Astrocyte (in vitro differentiated cells and primary cell): ENCODE measurements around the gene TOMM40L. TPM values are rescaled to one million over a fixed set of nuclear protein-coding genes. Genes with fewer than 3 reads are reported as not detected.
"Not testable (repeated sequence)": the region's sequence is repeated elsewhere in the genome, so short reads cannot be mapped to it uniquely, and the experiment has no call there.

ENCODE experiments used
- DNase-seq: peaks from one replicate; pipeline ENCODE4 v3.0.0-alpha.2; 2010; ENCODE audit warnings: low read depth
- FAIRE-seq: peaks from 2 replicates; lab custom pipeline; 2011; peaks lifted over from hg19 to GRCh38; lab: Jason Lieb, UNC
- H2AFZ ChIP-seq: 2 replicates; pipeline ENCODE4 v1.6.0; 2012; ENCODE audit warnings: low read depth, low read length, inconsistent platforms
- H3K27ac ChIP-seq: 2 replicates; pipeline ENCODE4 v1.5.1; 2011; ENCODE audit warnings: low read depth, low read length, inconsistent platforms
- H3K27me3 ChIP-seq: 2 replicates; pipeline ENCODE4 v1.6.0; 2011; ENCODE audit warnings: low read length, inconsistent platforms; ENCODE audit not compliant: insufficient read depth
- H3K36me3 ChIP-seq: 2 replicates; pipeline ENCODE4 v1.5.1; 2011; ENCODE audit warnings: low read length, inconsistent platforms; ENCODE audit not compliant: insufficient read depth
- H3K4me1 ChIP-seq: 2 replicates; pipeline ENCODE4 v1.5.1; 2011; ENCODE audit warnings: low read length, inconsistent platforms; ENCODE audit not compliant: insufficient read depth
- H3K4me2 ChIP-seq: 2 replicates; pipeline ENCODE4 v1.6.0; 2012; ENCODE audit warnings: low read length, inconsistent platforms
- H3K4me3 ChIP-seq: 2 replicates; pipeline ENCODE4 v1.5.1; 2011; ENCODE audit warnings: low read depth, mild to moderate bottlenecking, low read length, inconsistent platforms; ENCODE audit not compliant: insufficient read depth
- H3K79me2 ChIP-seq: 2 replicates; pipeline ENCODE4 v1.6.0; 2012; ENCODE audit warnings: mild to moderate bottlenecking, low read length, inconsistent platforms; ENCODE audit not compliant: insufficient read depth
- H3K9ac ChIP-seq: 2 replicates; pipeline ENCODE4 v1.6.0; 2012; ENCODE audit warnings: mild to moderate bottlenecking, low read length, inconsistent platforms
- H3K9me3 ChIP-seq: 2 replicates; pipeline ENCODE4 v1.5.1; 2012; ENCODE audit warnings: low read depth, mild to moderate bottlenecking, low read length, inconsistent platforms; ENCODE audit not compliant: insufficient read depth
- H4K20me1 ChIP-seq: 2 replicates; pipeline ENCODE4 v1.6.0; 2012; ENCODE audit warnings: low read length, inconsistent platforms; ENCODE audit not compliant: insufficient read depth
- H3K27ac Mint-ChIP-seq: one replicate; pipeline ENCODE4 v1.8.0; 2021; ENCODE audit warnings: mild to moderate bottlenecking, mixed read lengths; ENCODE audit not compliant: unreplicated experiment
- H3K27me3 Mint-ChIP-seq: one replicate; pipeline ENCODE4 v1.8.0; 2021; ENCODE audit warnings: low read depth, mixed read lengths; ENCODE audit not compliant: unreplicated experiment
- H3K36me3 Mint-ChIP-seq: one replicate; pipeline ENCODE4 v1.8.0; 2021; ENCODE audit warnings: low read depth, mixed read lengths; ENCODE audit not compliant: unreplicated experiment
- H3K4me1 Mint-ChIP-seq: one replicate; pipeline ENCODE4 v1.8.0; 2021; ENCODE audit warnings: low read depth, mixed read lengths; ENCODE audit not compliant: unreplicated experiment
- H3K4me3 Mint-ChIP-seq: one replicate; pipeline ENCODE4 v1.8.0; 2021; ENCODE audit warnings: mild to moderate bottlenecking, moderate library complexity, mixed read lengths; ENCODE audit not compliant: unreplicated experiment
- H3K9me3 Mint-ChIP-seq: one replicate; pipeline ENCODE4 v1.8.0; 2021; ENCODE audit warnings: mild to moderate bottlenecking, mixed read lengths; ENCODE audit not compliant: unreplicated experiment
- CTCF ChIP-seq: IDR thresholded peaks from 2 replicates; pipeline ENCODE4 v1.5.1; 2011; ENCODE audit warnings: low read depth, mild to moderate bottlenecking, inconsistent platforms, low read length, moderate library complexity; ENCODE audit not compliant: insufficient read depth
- EZH2 ChIP-seq: IDR thresholded peaks from 2 replicates; pipeline ENCODE4 v1.6.1; 2012; ENCODE audit warnings: mild to moderate bottlenecking, low read length, inconsistent platforms; ENCODE audit not compliant: insufficient read depth
- total RNA-seq: library from RNA; stranded (reverse); gene quantifications from 2 replicates; pipeline ENCODE4 v1.2.1, GENCODE V29; 2021

Gene TOMM40L
- total RNA-seq, 1 donor from 2014 or later, result 12.0 TPM

- Mint-ChIP-seq H3K27me3 (peaks cover 10% of the 10 kb centered on the region), H3K4me3 (no peak overlapping the region), H3K4me1 (no peaks in the 10 kb centered on the region), H3K36me3 (peaks cover 1% of the 10 kb centered on the region), H3K27ac (no peak overlapping the region), H3K9me3 (peaks cover 14% of the 10 kb centered on the region)
- Histone ChIP-seq H3K9ac (no peak overlapping the region), H3K79me2 (no peaks in the 10 kb centered on the region), H2AFZ (no peak overlapping the region), H4K20me1 (no peaks in the 10 kb centered on the region), H3K4me2 (no peak overlapping the region), H3K4me3 (no peak overlapping the region), H3K27ac (no peak overlapping the region), H3K36me3 (no peaks in the 10 kb centered on the region), H3K27me3 (no peaks in the 10 kb centered on the region), H3K9me3 (no peaks in the 10 kb centered on the region), H3K4me1 (no peaks in the 10 kb centered on the region)
- no peak for DNase-seq
- FAIRE-seq, result no peak
- TF ChIP-seq CTCF, result no peak
- no peak for TF ChIP-seq EZH2
Measured at GRCh38 chr1:161250829-161251228, 25.0 kb downstream of the TOMM40L start.

- Mint-ChIP-seq H3K36me3 (peaks cover 1% of the 10 kb centered on the region), H3K27ac (no peak overlapping the region), H3K27me3 (peaks cover 14% of the 10 kb centered on the region), H3K9me3 (peaks cover 14% of the 10 kb centered on the region), H3K4me1 (no peaks in the 10 kb centered on the region), H3K4me3 (no peak overlapping the region)
- Histone ChIP-seq H3K4me1 (no peaks in the 10 kb centered on the region), H4K20me1 (no peaks in the 10 kb centered on the region), H2AFZ (no peak overlapping the region), H3K9me3 (no peaks in the 10 kb centered on the region), H3K27ac (no peak overlapping the region), H3K9ac (no peak overlapping the region), H3K4me3 (no peak overlapping the region), H3K79me2 (no peaks in the 10 kb centered on the region), H3K36me3 (no peaks in the 10 kb centered on the region), H3K4me2 (no peak overlapping the region), H3K27me3 (no peaks in the 10 kb centered on the region)
- FAIRE-seq (no peak), DNase-seq (no peak)
- TF ChIP-seq EZH2 (no peak), CTCF (no peak)
Measured at GRCh38 chr1:161251579-161251978, 25.7 kb downstream of the TOMM40L start.

GRCh38 chr1:161255302-161255701 lies 29.4 kb downstream of the TOMM40L start:
- not testable (repeated sequence) for H3K4me3 ChIP-seq, H4K20me1 ChIP-seq, FAIRE-seq, H3K4me1 Mint-ChIP-seq, H3K9ac ChIP-seq, H3K4me2 ChIP-seq, H3K9me3 ChIP-seq, H3K36me3 Mint-ChIP-seq, H3K4me1 ChIP-seq, DNase-seq, H3K27ac ChIP-seq, H3K27ac Mint-ChIP-seq, H3K36me3 ChIP-seq, H3K79me2 ChIP-seq, H2AFZ ChIP-seq, H3K4me3 Mint-ChIP-seq
- Mint-ChIP-seq H3K9me3 (peaks cover 21% of the 10 kb centered on the region), H3K27me3 (peaks cover 33% of the 10 kb centered on the region)
- H3K27me3 ChIP-seq, result peaks cover 24% of the 10 kb centered on the region

- not testable (repeated sequence) for H3K36me3 Mint-ChIP-seq, H3K36me3 ChIP-seq, H3K4me1 ChIP-seq, H3K4me3 ChIP-seq, FAIRE-seq, H3K27ac ChIP-seq, H2AFZ ChIP-seq, DNase-seq, H3K4me2 ChIP-seq, H3K4me3 Mint-ChIP-seq, H4K20me1 ChIP-seq, H3K9me3 ChIP-seq, H3K79me2 ChIP-seq, H3K4me1 Mint-ChIP-seq, H3K27ac Mint-ChIP-seq, H3K9ac ChIP-seq
- peaks cover 31% of the 10 kb centered on the region for H3K27me3 ChIP-seq
- Mint-ChIP-seq H3K9me3 (peaks cover 20% of the 10 kb centered on the region), H3K27me3 (peaks cover 41% of the 10 kb centered on the region)
Measured at GRCh38 chr1:161255955-161256520, 30.2 kb downstream of the TOMM40L start.

- Mint-ChIP-seq H3K9me3 (peaks cover 18% of the 10 kb centered on the region), H3K27me3 (peaks cover 49% of the 10 kb centered on the region)
- not testable (repeated sequence) for H3K9ac ChIP-seq, H3K9me3 ChIP-seq, H3K27ac ChIP-seq, DNase-seq, H4K20me1 ChIP-seq, H2AFZ ChIP-seq, H3K4me1 ChIP-seq, H3K4me3 ChIP-seq, H3K79me2 ChIP-seq, H3K4me2 ChIP-seq, FAIRE-seq, H3K4me3 Mint-ChIP-seq, H3K36me3 ChIP-seq, H3K4me1 Mint-ChIP-seq, H3K36me3 Mint-ChIP-seq, H3K27ac Mint-ChIP-seq
- H3K27me3 ChIP-seq, result peaks cover 39% of the 10 kb centered on the region
Measured at GRCh38 chr1:161257109-161257508, 31.2 kb downstream of the TOMM40L start.
